KMS-11 (cell line): ENCODE results near the gene RIPK3.

Source experiments
- H2AFZ ChIP-seq: fragments of 200-600 bp; sonication (generic); 2 replicates; pipeline ENCODE4 v1.6.1; 2016; ENCODE audit warnings: antibody characterized with exemption, mixed run types, low read depth
- H3K27ac ChIP-seq: fragments of 200-600 bp; sonication (generic); 2 replicates; pipeline ENCODE4 v1.6.1; 2016; ENCODE audit warnings: mild to moderate bottlenecking, mixed run types
- H3K27me3 ChIP-seq: fragments of 200-600 bp; sonication (generic); 2 replicates; pipeline ENCODE4 v1.6.1; 2017; ENCODE audit warnings: mild to moderate bottlenecking, low read depth, mixed run types, moderate library complexity; ENCODE audit not compliant: insufficient read depth
- H3K36me3 ChIP-seq: fragments of 200-600 bp; sonication (generic); 2 replicates; pipeline ENCODE4 v1.6.1; 2017; ENCODE audit warnings: mild to moderate bottlenecking, mixed run types; ENCODE audit not compliant: insufficient read depth
- H3K4me1 ChIP-seq: fragments of 200-600 bp; sonication (generic); 2 replicates; pipeline ENCODE4 v1.6.1; 2016; ENCODE audit warnings: mild to moderate bottlenecking, low read depth, mixed run types; ENCODE audit not compliant: poor library complexity, severe bottlenecking
- H3K4me2 ChIP-seq: fragments of 200-600 bp; sonication (generic); 2 replicates; pipeline ENCODE4 v1.7.0; 2016; ENCODE audit warnings: mild to moderate bottlenecking, mixed run types
- H3K4me3 ChIP-seq: fragments of 200-600 bp; sonication (generic); IDR thresholded peaks from 2 replicates; pipeline ENCODE4 v1.6.1; 2017; ENCODE audit warnings: low read depth, low read length, mixed read lengths; ENCODE audit not compliant: insufficient read depth
- H3K79me2 ChIP-seq: fragments of 200-600 bp; sonication (generic); 2 replicates; pipeline ENCODE4 v1.6.1; 2016; ENCODE audit warnings: low read depth, mixed run types; ENCODE audit not compliant: insufficient read depth
- H3K9ac ChIP-seq: fragments of 200-600 bp; sonication (generic); 2 replicates; pipeline ENCODE4 v1.6.1; 2016; ENCODE audit warnings: mild to moderate bottlenecking, mixed run types
- H4K20me1 ChIP-seq: fragments of 200-600 bp; sonication (generic); 2 replicates; pipeline ENCODE4 v1.6.1; 2016; ENCODE audit warnings: mild to moderate bottlenecking, mixed run types; ENCODE audit not compliant: insufficient read depth
- CTCF ChIP-seq: fragments of 200-600 bp; sonication (generic); conservative IDR thresholded peaks from 2 replicates; pipeline ENCODE4 v1.6.1; 2017; ENCODE audit warnings: low read depth, mild to moderate bottlenecking, antibody characterized with exemption, low read length, moderate library complexity, mixed read lengths

RIPK3 gene

GRCh38 chr14:24369907-24370687 lies 30.3 kb upstream of the RIPK3 start:
- no peak for TF ChIP-seq CTCF
- Histone ChIP-seq H4K20me1 (no peaks in the 10 kb centered on the region), H2AFZ (no peak overlapping the region), H3K27me3 (no peaks in the 10 kb centered on the region), H3K79me2 (no peaks in the 10 kb centered on the region), H3K9ac (no peak overlapping the region), H3K4me1 (peaks cover 11% of the 10 kb centered on the region), H3K27ac (no peak overlapping the region), H3K4me2 (no peak overlapping the region), H3K4me3 (no peak overlapping the region), H3K36me3 (no peaks in the 10 kb centered on the region)

- H3K4me1 ChIP-seq, result peaks cover 14% of the 10 kb centered on the region
- H3K4me3 ChIP-seq, result no peak overlapping the region
- H3K9ac ChIP-seq, result no peak overlapping the region
- H3K4me2 ChIP-seq, result no peak overlapping the region
- H3K36me3 ChIP-seq, result no peaks in the 10 kb centered on the region
- TF ChIP-seq CTCF, result no peak
- no peak overlapping the region for H3K27ac ChIP-seq
- no peaks in the 10 kb centered on the region for H4K20me1 ChIP-seq
- no peaks in the 10 kb centered on the region for H3K27me3 ChIP-seq
- H2AFZ ChIP-seq, result no peak overlapping the region
- H3K79me2 ChIP-seq, result no peaks in the 10 kb centered on the region
These were observed 29.7 kb upstream of the RIPK3 start for GRCh38 chr14:24369463-24369862.

GRCh38 chr14:24368562-24369252 lies 28.9 kb upstream of the RIPK3 start:
- Histone ChIP-seq H3K4me2 (no peak overlapping the region), H3K27ac (no peak overlapping the region), H3K9ac (peak overlapping the region; percentile 37; the same call in 1 of the 2 replicates)

GRCh38 chr14:24368212-24368561 lies 28.4 kb upstream of the RIPK3 start:
- Histone ChIP-seq H3K9ac (peak overlapping the region; percentile 37; the same call in 1 of the 2 replicates), H3K27me3 (no peaks in the 10 kb centered on the region), H3K4me2 (peak overlapping the region; percentile 30), H4K20me1 (no peaks in the 10 kb centered on the region), H2AFZ (peak overlapping the region; percentile 26; the same call in 1 of the 2 replicates), H3K4me1 (peaks cover 14% of the 10 kb centered on the region), H3K27ac (no peak overlapping the region), H3K79me2 (no peaks in the 10 kb centered on the region), H3K36me3 (no peaks in the 10 kb centered on the region), H3K4me3 (no peak overlapping the region)
- no peak for TF ChIP-seq CTCF

More at GRCh38 chr14:24368562-24369252, 28.9 kb upstream of the RIPK3 start:
- Histone ChIP-seq H3K36me3 (no peaks in the 10 kb centered on the region), H4K20me1 (no peaks in the 10 kb centered on the region), H3K4me3 (no peak overlapping the region), H2AFZ (no peak overlapping the region), H3K27me3 (no peaks in the 10 kb centered on the region), H3K4me1 (peaks cover 14% of the 10 kb centered on the region), H3K79me2 (no peaks in the 10 kb centered on the region)
- no peak for TF ChIP-seq CTCF
